K562 (cell line): ENCODE results near the gene MEA1. TPM values are rescaled to one million over a fixed set of nuclear protein-coding genes. Genes with fewer than 3 reads are reported as not detected.

Experiments used
- ASH1L ChIP-seq: fragments of 450-650 bp; IDR thresholded peaks from 2 replicates; pipeline ENCODE4 v1.6.1; 2018; ENCODE audit warnings: borderline replicate concordance, mild to moderate bottlenecking, low read depth; ENCODE audit not compliant: partially characterized antibody
- ATF1 ChIP-seq, 2 experiments: fragments of 450-650 bp in 1 of 2; IDR thresholded peaks; 2 replicates each; pipeline ENCODE4 v1.6.1; 2016; ENCODE audit warnings: missing compliant biosample characterization in 1 of 2, missing genetic modification characterization in 1 of 2
- ATF7 ChIP-seq: fragments of 450-650 bp; IDR thresholded peaks from 2 replicates; pipeline ENCODE4 v1.7.1; 2014; ENCODE audit warnings: mild to moderate bottlenecking, moderate library complexity
- HDAC1 ChIP-seq, 2 experiments: fragments of 450-650 bp; IDR thresholded peaks; 2 replicates each; pipeline ENCODE4 v1.6.1; 2016 to 2017; ENCODE audit warnings: inconsistent platforms in 1 of 2, mild to moderate bottlenecking in 1 of 2, moderate library complexity in 1 of 2
- MAFF ChIP-seq: IDR thresholded peaks from 2 replicates; pipeline ENCODE4 v1.6.1; 2012; ENCODE audit warnings: low read length, improper control_type of control experiment
- NR3C1 ChIP-seq: sonication (generic); formaldehyde crosslinking; IDR thresholded peaks from 2 replicates; pipeline ENCODE4 v1.8.1; 2022; ENCODE audit warnings: missing genetic modification reagents
- NUFIP1 ChIP-seq: fragments of 450-650 bp; IDR thresholded peaks from 2 replicates; pipeline ENCODE4 v1.6.1; 2018; ENCODE audit not compliant: partially characterized antibody
- OTX1 ChIP-seq: fragments of 450-650 bp; formaldehyde crosslinking; IDR thresholded peaks from 2 replicates; pipeline ENCODE4 v1.4.0; 2022; ENCODE audit warnings: mild to moderate bottlenecking
- PRMT5 ChIP-seq: sonication (generic); formaldehyde crosslinking; IDR thresholded peaks from 2 replicates; pipeline ENCODE4 v1.5.0; 2020; ENCODE audit warnings: missing genetic modification reagents
- SAFB ChIP-seq: fragments of 200-400 bp; formaldehyde crosslinking; IDR thresholded peaks from 2 replicates; pipeline ENCODE4 v1.6.1; 2017; ENCODE audit warnings: low read depth, low read length, borderline replicate concordance
- SRSF3 ChIP-seq: fragments of 200-400 bp; formaldehyde crosslinking; IDR thresholded peaks from 2 replicates; pipeline ENCODE4 v1.6.1; 2016; ENCODE audit warnings: mild to moderate bottlenecking, low read length, moderate library complexity; ENCODE audit not compliant: insufficient read depth
- YY1 ChIP-seq, 3 experiments: IDR thresholded peaks; 2 replicates each; pipeline ENCODE4 v1.6.1; 2011; ENCODE audit warnings: low read length in 2 of 3, mild to moderate bottlenecking in 2 of 3, moderate library complexity in 2 of 3, borderline replicate concordance in 1 of 3, control low read depth in 1 of 3, low read depth in 1 of 3; ENCODE audit not compliant: insufficient read depth in 3 of 3, insufficient replicate concordance in 2 of 3, control insufficient read depth in 1 of 3, insufficient read length in 1 of 3; ENCODE audit errors: extremely low read depth in 1 of 3
- ZC3H4 ChIP-seq: sonication (generic); formaldehyde crosslinking; IDR thresholded peaks from 2 replicates; pipeline ENCODE4 v1.9.0; 2021; ENCODE audit warnings: missing genetic modification reagents, borderline replicate concordance
- ZNF140 ChIP-seq: fragments of 250-450 bp; sonication (Bioruptor Pico); IDR thresholded peaks from 2 replicates; pipeline ENCODE4 v1.8.0; 2021; ENCODE audit warnings: moderate library complexity, mild to moderate bottlenecking, inconsistent platforms
- ZNF212 ChIP-seq: fragments of 450-650 bp; formaldehyde crosslinking; IDR thresholded peaks from 2 replicates; pipeline ENCODE4 v1.4.0; 2020; ENCODE audit warnings: mild to moderate bottlenecking
- ZNF507 ChIP-seq: conservative IDR thresholded peaks from 2 replicates; pipeline ENCODE4 v1.6.1; 2017; ENCODE audit warnings: missing genetic modification characterization, missing compliant biosample characterization
- ZZZ3 ChIP-seq: fragments of 450-650 bp; IDR thresholded peaks from 2 replicates; pipeline ENCODE4 v1.6.1; 2016; ENCODE audit warnings: antibody characterized with exemption, mild to moderate bottlenecking, moderate library complexity
- polyA plus RNA-seq, 8 experiments: library from polyadenylated mRNA; depleted of rRNA in 4 of 8; stranded (reverse) in 5 of 8; unstranded in 3 of 8; fragments of >200 nt; fragmentation: Nextera tagmentation in 2 of 8; fragmentation: Illumina TruSeq in 1 of 8; extraction: Ambion mirVana in 2 of 8; extraction: Trizol in 1 of 8; gene quantifications; 2 replicates each; pipeline versions ENCODE4 v1.2.1 to v1.2.3, GENCODE V29; 2011 to 2014; ENCODE audit warnings: inconsistent platforms in 1 of 8, missing spikeins in 1 of 8
- total RNA-seq, 7 experiments: library from RNA; depleted of rRNA in 6 of 7; stranded (reverse); fragments of >200 nt in 6 of 7; fragmentation: Illumina TruSeq in 2 of 7; extraction: Trizol in 2 of 7; gene quantifications; 2 replicates each; pipeline versions ENCODE4 v1.2.1 to v1.2.3, GENCODE V29; 2011 to 2021; ENCODE audit warnings: low replicate concordance in 1 of 7
- TF ChIP-seq, protein P1 (sequence below): sonication (generic); formaldehyde crosslinking; IDR thresholded peaks from 2 replicates; pipeline ENCODE4 v1.8.0; 2022; ENCODE audit warnings: missing genetic modification reagents, mild to moderate bottlenecking, moderate library complexity, borderline replicate concordance
- TF ChIP-seq, protein P2 (sequence below): sonication (generic); formaldehyde crosslinking; IDR thresholded peaks from 2 replicates; pipeline ENCODE4 v1.8.0; 2022; ENCODE audit warnings: mild to moderate bottlenecking, low read depth, missing genetic modification reagents
- TF ChIP-seq, protein P3 (sequence below): fragments of 250-450 bp; sonication (Bioruptor Pico); IDR thresholded peaks from 2 replicates; pipeline ENCODE4 v1.9.0; 2021; ENCODE audit warnings: mild to moderate bottlenecking
- TF ChIP-seq, protein P4 (sequence below), 3 experiments: fragments of 200-800 bp in 1 of 3; sonication (Bioruptor generic) in 1 of 3; sonication (generic) in 1 of 3; formaldehyde crosslinking in 1 of 3; IDR thresholded peaks; 2 replicates each; pipeline versions ENCODE4 v1.6.1 to v1.8.0; 2016 to 2022; ENCODE audit warnings: mild to moderate bottlenecking in 2 of 3, missing compliant biosample characterization in 2 of 3, missing genetic modification characterization in 2 of 3, missing genetic modification reagents in 1 of 3
- TF ChIP-seq, protein P5 (sequence below): fragments of 250-450 bp; sonication (Bioruptor Pico); IDR thresholded peaks from 2 replicates; pipeline ENCODE4 v1.5.0; 2021

The MEA1 gene
- total and polyA plus RNA-seq, 9 of the 15 experiments (the other 6 are each of a cell fraction or from before 2014, with no cell fraction given), result 86.8 to 210 (median 152) TPM

DNA sequence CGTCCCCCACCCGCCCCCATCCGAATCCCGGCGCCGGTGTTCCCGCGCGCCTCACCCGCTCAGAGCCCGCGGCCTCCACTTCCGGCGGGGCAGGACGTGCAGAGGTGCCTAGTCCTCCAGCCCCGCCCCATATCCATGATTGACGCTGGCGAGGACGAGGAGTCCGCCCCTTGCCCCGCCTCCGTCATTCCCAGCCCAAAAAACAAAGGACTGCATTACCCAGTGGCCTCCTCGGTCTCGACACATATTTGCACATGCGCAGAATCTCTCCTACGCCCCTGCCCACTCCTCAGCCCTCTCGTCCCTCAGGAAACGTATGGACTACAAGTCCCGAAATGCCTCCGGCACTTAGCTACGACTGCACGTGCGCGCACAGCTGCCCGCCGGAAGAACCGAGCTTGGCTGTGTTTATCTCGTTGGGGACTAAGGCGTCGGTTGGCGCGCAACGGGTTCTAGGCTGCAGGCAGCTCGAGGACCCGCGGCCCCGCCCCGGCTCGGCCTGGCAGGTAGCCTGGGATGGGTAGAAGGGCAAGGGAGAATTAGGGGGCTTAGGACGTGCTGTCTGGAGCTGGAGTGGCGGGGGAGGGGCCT is at the start of gene MEA1, which contains the start of gene KLHDC3 (continued):
- no peak for TF ChIP-seq SAFB
- no peak for TF ChIP-seq NR3C1 (CRISPR knock-in tag)
- TF ChIP-seq ZNF212, result no peak
- no peak for TF ChIP-seq PRMT5 (CRISPR knock-in tag)
- no peak for TF ChIP-seq SRSF3
- no peak for TF ChIP-seq ZNF140
- no peak for TF ChIP-seq ASH1L
- TF ChIP-seq, protein P1, sequence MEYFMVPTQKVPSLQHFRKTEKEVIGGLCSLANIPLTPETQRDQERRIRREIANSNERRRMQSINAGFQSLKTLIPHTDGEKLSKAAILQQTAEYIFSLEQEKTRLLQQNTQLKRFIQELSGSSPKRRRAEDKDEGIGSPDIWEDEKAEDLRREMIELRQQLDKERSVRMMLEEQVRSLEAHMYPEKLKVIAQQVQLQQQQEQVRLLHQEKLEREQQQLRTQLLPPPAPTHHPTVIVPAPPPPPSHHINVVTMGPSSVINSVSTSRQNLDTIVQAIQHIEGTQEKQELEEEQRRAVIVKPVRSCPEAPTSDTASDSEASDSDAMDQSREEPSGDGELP, result peak; percentile 99
- TF ChIP-seq, protein P2, sequence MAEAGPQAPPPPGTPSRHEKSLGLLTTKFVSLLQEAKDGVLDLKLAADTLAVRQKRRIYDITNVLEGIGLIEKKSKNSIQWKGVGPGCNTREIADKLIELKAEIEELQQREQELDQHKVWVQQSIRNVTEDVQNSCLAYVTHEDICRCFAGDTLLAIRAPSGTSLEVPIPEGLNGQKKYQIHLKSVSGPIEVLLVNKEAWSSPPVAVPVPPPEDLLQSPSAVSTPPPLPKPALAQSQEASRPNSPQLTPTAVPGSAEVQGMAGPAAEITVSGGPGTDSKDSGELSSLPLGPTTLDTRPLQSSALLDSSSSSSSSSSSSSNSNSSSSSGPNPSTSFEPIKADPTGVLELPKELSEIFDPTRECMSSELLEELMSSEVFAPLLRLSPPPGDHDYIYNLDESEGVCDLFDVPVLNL (CRISPR knock-in tag), result peak; percentile 43; the same call in 1 of the 2 replicates
- peak in 1 of 2 experiments; percentile 98; a peak in 2 of 4 replicates for TF ChIP-seq HDAC1 (IDR thresholded peaks at IDR 0.05)
- TF ChIP-seq ZNF507, result no peak
- TF ChIP-seq, protein P3, sequence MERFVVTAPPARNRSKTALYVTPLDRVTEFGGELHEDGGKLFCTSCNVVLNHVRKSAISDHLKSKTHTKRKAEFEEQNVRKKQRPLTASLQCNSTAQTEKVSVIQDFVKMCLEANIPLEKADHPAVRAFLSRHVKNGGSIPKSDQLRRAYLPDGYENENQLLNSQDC, result no peak
- no peak for TF ChIP-seq ZZZ3
- peak; percentile 92 for TF ChIP-seq ATF7
- TF ChIP-seq ZC3H4, result no peak
- TF ChIP-seq, protein P4, sequence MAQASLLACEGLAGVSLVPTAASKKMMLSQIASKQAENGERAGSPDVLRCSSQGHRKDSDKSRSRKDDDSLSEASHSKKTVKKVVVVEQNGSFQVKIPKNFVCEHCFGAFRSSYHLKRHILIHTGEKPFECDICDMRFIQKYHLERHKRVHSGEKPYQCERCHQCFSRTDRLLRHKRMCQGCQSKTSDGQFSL (CRISPR knock-in tag; IDR thresholded peaks at IDR 0.05), result no peak
- TF ChIP-seq, protein P4 (tag; IDR thresholded peaks at IDR 0.05), result no peak
- TF ChIP-seq OTX1, result no peak
- no peak for TF ChIP-seq MAFF
- TF ChIP-seq, protein P5, sequence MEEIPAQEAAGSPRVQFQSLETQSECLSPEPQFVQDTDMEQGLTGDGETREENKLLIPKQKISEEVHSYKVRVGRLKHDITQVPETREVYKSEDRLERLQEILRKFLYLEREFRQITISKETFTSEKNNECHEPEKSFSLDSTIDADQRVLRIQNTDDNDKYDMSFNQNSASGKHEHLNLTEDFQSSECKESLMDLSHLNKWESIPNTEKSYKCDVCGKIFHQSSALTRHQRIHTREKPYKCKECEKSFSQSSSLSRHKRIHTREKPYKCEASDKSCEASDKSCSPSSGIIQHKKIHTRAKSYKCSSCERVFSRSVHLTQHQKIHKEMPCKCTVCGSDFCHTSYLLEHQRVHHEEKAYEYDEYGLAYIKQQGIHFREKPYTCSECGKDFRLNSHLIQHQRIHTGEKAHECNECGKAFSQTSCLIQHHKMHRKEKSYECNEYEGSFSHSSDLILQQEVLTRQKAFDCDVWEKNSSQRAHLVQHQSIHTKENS (CRISPR knock-in tag), result no peak
- no peak for TF ChIP-seq ATF1 (CRISPR knock-in tag; IDR thresholded peaks at IDR 0.05)
- peak; percentile 94 for TF ChIP-seq ATF1 (tag; IDR thresholded peaks at IDR 0.05)
- no peak for TF ChIP-seq NUFIP1
- TF ChIP-seq YY1 (IDR thresholded peaks at IDR 0.05; ENCODE audit: borderline replicate concordance in 1 of 3, control insufficient read depth in 1 of 3, extremely low read depth in 1 of 3, insufficient read depth in 3 of 3, insufficient read length in 1 of 3, insufficient replicate concordance in 2 of 3, low read depth in 1 of 3, low read length in 2 of 3), result peak in 1 of 3 experiments; percentile 43
